T-cell (primary cell): ENCODE results near the gene MORN1. TPM values are rescaled to one million over a fixed set of nuclear protein-coding genes. Genes with fewer than 3 reads are reported as not detected.

Experiments
- ATAC-seq, 4 experiments: fragments of 200-7000 bp in 3 of 4; fragments of 150-1000 bp in 1 of 4; cut with Tn5 transposase; replicated peaks in 1 of 4; 1 replicate in 3 of 4; 2 replicates in 1 of 4; pipeline ENCODE4 v1.10.0; 2021; ENCODE audit warnings: moderate library complexity in 3 of 4, mild to moderate bottlenecking in 2 of 4, moderate number of reproducible peaks in 1 of 4
- CTCF ChIA-PET, 2 donors: fragments of 300-600 bp; sonication (Branson Sonifier 250); formaldehyde crosslinking; loops; one replicate each; lab custom pipeline; 2022; ENCODE audit warnings: antibody characterized with exemption in 2 of 2; lab: Charles Lee
- POLR2A ChIA-PET, 2 donors: fragments of 300-600 bp; sonication (Branson Sonifier 250); formaldehyde crosslinking; loops; one replicate each; lab custom pipeline; 2022; ENCODE audit warnings: antibody characterized with exemption in 2 of 2; lab: Charles Lee
- DNase-seq, 35 experiments: peaks; one replicate each; pipeline versions ENCODE4 v3.0.0 to v3.0.0-alpha.2; 2013 to 2023
- H3K27ac ChIP-seq: one replicate; pipeline ENCODE4 v1.5.1; 2013; ENCODE audit warnings: low read length
- H3K27me3 ChIP-seq, 2 experiments: replicated peaks in 1 of 2; 1 replicate in 1 of 2; 2 replicates in 1 of 2; pipeline versions ENCODE4 v1.6.1 to v1.7.0; 2013; ENCODE audit warnings: low read length in 1 of 2, mixed read lengths in 1 of 2; ENCODE audit not compliant: control insufficient read depth in 2 of 2, insufficient read depth in 2 of 2; ENCODE audit errors: extremely low read depth in 1 of 2
- H3K36me3 ChIP-seq, 2 donors: 1 replicate in 1 of 2; 2 replicates in 1 of 2; pipeline versions ENCODE4 v1.6.1 to v1.7.0; 2013; ENCODE audit warnings: low read length in 1 of 2; ENCODE audit not compliant: control insufficient read depth in 2 of 2, insufficient read depth in 1 of 2; ENCODE audit errors: extremely low read depth in 1 of 2
- H3K4me1 ChIP-seq, 2 experiments: 1 replicate in 1 of 2; 2 replicates in 1 of 2; pipeline versions ENCODE4 v1.6.1 to v1.7.0; 2013; ENCODE audit warnings: low read length in 2 of 2, mixed read lengths in 1 of 2; ENCODE audit not compliant: insufficient read depth in 2 of 2, control insufficient read depth in 1 of 2; ENCODE audit errors: extremely low read depth in 1 of 2
- H3K4me3 ChIP-seq, 2 donors: 1 replicate in 1 of 2; 2 replicates in 1 of 2; pipeline versions ENCODE4 v1.5.1 to v1.7.0; 2013; ENCODE audit warnings: mild to moderate bottlenecking in 2 of 2, low read length in 1 of 2, moderate library complexity in 1 of 2; ENCODE audit not compliant: control insufficient read depth in 1 of 2; ENCODE audit errors: extremely low read depth in 1 of 2
- H3K9me3 ChIP-seq: 2 replicates; pipeline ENCODE4 v1.7.0; 2013
- H3K27ac Mint-ChIP-seq, 2 donors: one replicate each; pipeline ENCODE4 v1.8.0; 2020 to 2021; ENCODE audit warnings: mild to moderate bottlenecking in 2 of 2, mixed read lengths in 2 of 2
- H3K27me3 Mint-ChIP-seq, 2 donors: one replicate each; pipeline ENCODE4 v1.8.0; 2021 to 2022; ENCODE audit warnings: mixed read lengths in 2 of 2
- H3K36me3 Mint-ChIP-seq: one replicate; pipeline ENCODE4 v1.8.0; 2021; ENCODE audit warnings: mixed read lengths
- H3K4me1 Mint-ChIP-seq, 3 donors: one replicate each; pipeline ENCODE4 v1.8.0; 2020 to 2022; ENCODE audit warnings: mixed read lengths in 3 of 3, mild to moderate bottlenecking in 1 of 3
- H3K4me3 Mint-ChIP-seq, 3 donors: one replicate each; pipeline ENCODE4 v1.8.0; 2020 to 2022; ENCODE audit warnings: mild to moderate bottlenecking in 3 of 3, mixed read lengths in 3 of 3, moderate library complexity in 3 of 3
- H3K9me3 Mint-ChIP-seq, 3 donors: one replicate each; pipeline ENCODE4 v1.8.0; 2020 to 2022; ENCODE audit warnings: mixed read lengths in 3 of 3
- WGBS: methylation state at CpG from one replicate; pipeline ENCODE4 v1.1.5; 2013; ENCODE audit warnings: missing lambda C conversion rate; ENCODE audit not compliant: insufficient coverage; 5-methylcytosine and 5-hydroxymethylcytosine counted together
- total RNA-seq, 35 experiments: library from RNA in 6 of 35; stranded (reverse) in 6 of 35; fragments of 120-200 nt in 1 of 35; gene quantifications; one replicate each; pipeline versions ENCODE4 v1.2.1 to v1.2.4 and lab custom pipeline; 2013 to 2026

Gene MORN1
- total RNA-seq, 5 donors from 2014 or later (not counting 1 experiment from before 2014, with no cell fraction given): 8.2 to 17.5 (median 13.2) TPM

DNA sequence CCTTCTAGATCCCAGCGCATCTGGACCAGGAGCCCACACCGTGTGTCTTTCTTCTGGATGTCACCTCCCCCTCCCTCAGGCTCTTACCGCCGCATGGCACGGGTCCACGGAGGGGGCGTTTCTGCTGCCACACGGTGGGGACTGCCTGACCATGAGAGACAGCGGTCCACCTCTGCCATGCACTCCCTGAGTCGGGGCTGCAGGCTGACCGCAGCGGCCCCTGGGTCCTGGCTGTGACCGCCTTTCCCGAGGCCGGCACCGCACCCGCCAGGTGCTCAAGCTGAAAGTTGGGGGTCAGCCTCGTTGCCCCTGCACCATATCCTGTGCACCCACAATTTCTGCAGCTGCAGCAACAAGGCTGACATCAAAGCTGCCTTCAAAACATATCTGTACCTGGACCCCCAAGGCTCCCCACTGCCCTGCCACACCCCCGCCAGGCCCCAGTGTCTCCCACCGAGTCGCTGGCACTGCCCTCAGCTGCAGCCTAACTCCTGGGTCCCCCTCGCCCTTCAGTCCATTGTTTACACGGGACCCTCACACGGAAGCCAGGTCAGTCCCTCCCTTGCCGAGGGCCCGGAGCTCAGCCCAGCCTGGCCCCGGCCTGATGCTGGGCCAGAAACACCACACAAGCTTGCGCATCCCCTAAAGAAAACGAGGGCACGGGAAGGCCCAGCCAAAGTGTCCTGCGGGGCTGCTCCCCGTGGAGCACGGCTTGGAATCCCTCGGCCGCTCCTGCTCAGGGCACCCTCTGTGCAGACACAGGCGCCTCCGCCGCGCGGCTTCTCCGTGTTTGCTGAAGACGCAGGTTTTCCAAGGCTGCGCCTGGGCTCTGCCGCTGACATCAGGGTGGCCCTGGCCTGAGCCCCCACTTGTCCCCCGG is 51.9 kb downstream of the MORN1 start:
- 88% methylated on average over 42 of the region's 45 CpGs for WGBS

GRCh38 chr1:2337501-2337900 is 53.9 kb downstream of the MORN1 start:
- Mint-ChIP-seq H3K27ac (no peak overlapping the region), H3K27me3 (no peaks in the 10 kb centered on the region), H3K4me3 (no peak overlapping the region), H3K9me3 (no peaks in the 10 kb centered on the region), H3K4me1 (no peaks in the 10 kb centered on the region), H3K36me3 (no peaks in the 10 kb centered on the region)
- ATAC-seq: no peak
- no peak for DNase-seq
- H3K27ac ChIP-seq: no peak overlapping the region
- POLR2A ChIA-PET: no interaction called here
- H3K4me1 ChIP-seq: no peaks in the 10 kb centered on the region
- peaks cover 0 to 4% of the 10 kb centered on the region in 2 experiments for H3K27me3 ChIP-seq
- H3K9me3 ChIP-seq: no peaks in the 10 kb centered on the region
- no peak overlapping the region for H3K4me3 ChIP-seq
- CTCF ChIA-PET: no interaction called here
- WGBS: 100% methylated on average over 1 of the region's 10 CpGs
- no peaks in the 10 kb centered on the region for H3K36me3 ChIP-seq

More for the DNA sequence above, 51.9 kb downstream of the MORN1 start:
- Mint-ChIP-seq H3K27me3 (no peaks in the 10 kb centered on the region), H3K4me3 (no peak overlapping the region), H3K4me1 (no peaks in the 10 kb centered on the region), H3K36me3 (no peaks in the 10 kb centered on the region), H3K9me3 (no peaks in the 10 kb centered on the region), H3K27ac (no peak overlapping the region)
- ChIA-PET CTCF (no interaction called here), POLR2A (no interaction called here)
- DNase-seq: no peak
- Histone ChIP-seq H3K27me3 (peaks cover 0 to 7% of the 10 kb centered on the region in 2 experiments), H3K27ac (no peak overlapping the region), H3K9me3 (no peaks in the 10 kb centered on the region), H3K36me3 (no peaks in the 10 kb centered on the region), H3K4me1 (no peaks in the 10 kb centered on the region), H3K4me3 (no peak overlapping the region)
- no peak for ATAC-seq

DNA sequence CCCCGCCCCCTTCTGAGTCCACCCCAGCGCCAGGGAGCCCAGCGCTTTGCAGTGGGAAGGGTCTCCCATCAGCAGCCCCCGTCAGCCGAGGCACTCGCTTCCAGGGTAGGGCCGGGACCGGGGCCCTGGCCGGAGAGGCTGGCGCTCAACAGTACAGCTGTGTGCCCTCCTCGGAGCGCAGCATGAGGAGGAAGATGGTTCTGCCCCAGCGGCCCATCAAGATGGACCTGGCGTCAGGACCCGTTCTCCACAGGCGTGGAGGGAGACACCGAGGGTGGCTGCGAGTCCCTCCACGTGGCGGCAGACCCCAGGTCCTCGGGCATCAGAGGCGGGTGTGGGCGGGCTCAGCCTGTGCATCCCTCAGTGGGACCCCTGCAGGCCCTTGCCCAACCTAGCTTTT is 54.3 kb downstream of the MORN1 start:
- no peak overlapping the region for H3K27ac ChIP-seq
- ChIA-PET CTCF (no interaction called here), POLR2A (no interaction called here)
- Mint-ChIP-seq H3K9me3 (no peaks in the 10 kb centered on the region), H3K4me3 (no peak overlapping the region), H3K36me3 (no peaks in the 10 kb centered on the region), H3K27ac (no peak overlapping the region), H3K4me1 (no peaks in the 10 kb centered on the region), H3K27me3 (no peaks in the 10 kb centered on the region)
- no peaks in the 10 kb centered on the region for H3K4me1 ChIP-seq
- H3K4me3 ChIP-seq: no peak overlapping the region
- H3K36me3 ChIP-seq: no peaks in the 10 kb centered on the region
- ATAC-seq (no peak), DNase-seq (no peak)
- peaks cover 0 to 4% of the 10 kb centered on the region in 2 experiments for H3K27me3 ChIP-seq
- WGBS: 91% methylated on average over 22 of the region's 23 CpGs
- no peaks in the 10 kb centered on the region for H3K9me3 ChIP-seq

DNA sequence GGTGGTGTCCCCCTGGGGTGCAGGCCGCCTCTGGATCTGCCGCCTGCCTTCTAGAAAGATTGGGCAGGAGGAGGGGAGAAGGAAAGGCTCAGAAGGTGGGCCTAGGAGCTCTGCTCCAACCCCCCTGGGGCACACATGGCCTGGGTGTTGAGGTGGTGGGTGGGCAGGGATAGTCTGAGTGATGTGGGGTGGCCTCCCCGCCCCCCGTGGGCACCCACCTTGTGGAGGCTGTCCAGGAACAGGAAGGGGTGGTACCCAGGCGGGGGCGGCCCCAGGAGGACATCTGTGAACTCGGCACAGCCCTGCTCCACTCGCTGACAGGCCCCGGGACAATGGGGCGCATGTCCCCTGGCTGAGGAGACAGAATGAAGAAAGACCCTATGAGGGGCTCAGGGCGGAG is 54.9 kb downstream of the MORN1 start:
- CTCF ChIA-PET: no interaction called here
- Mint-ChIP-seq H3K27ac (no peak overlapping the region), H3K9me3 (no peaks in the 10 kb centered on the region), H3K27me3 (no peaks in the 10 kb centered on the region), H3K4me1 (no peaks in the 10 kb centered on the region), H3K36me3 (no peaks in the 10 kb centered on the region), H3K4me3 (no peak overlapping the region)
- no peak overlapping the region for H3K4me3 ChIP-seq
- POLR2A ChIA-PET: no interaction called here
- ATAC-seq: no peak
- no peaks in the 10 kb centered on the region for H3K9me3 ChIP-seq
- H3K36me3 ChIP-seq: no peaks in the 10 kb centered on the region
- 78% methylated on average over 7 of the region's 11 CpGs for WGBS
- no peak for DNase-seq
- no peaks in the 10 kb centered on the region for H3K4me1 ChIP-seq
- H3K27ac ChIP-seq: no peak overlapping the region
- H3K27me3 ChIP-seq: peaks cover 0 to 4% of the 10 kb centered on the region in 2 experiments

- Mint-ChIP-seq H3K27me3 (no peaks in the 10 kb centered on the region), H3K4me1 (no peaks in the 10 kb centered on the region), H3K4me3 (no peak overlapping the region), H3K27ac (no peak overlapping the region), H3K9me3 (no peaks in the 10 kb centered on the region), H3K36me3 (no peaks in the 10 kb centered on the region)
- no peak overlapping the region for H3K27ac ChIP-seq
- H3K4me3 ChIP-seq: no peak overlapping the region
- H3K4me1 ChIP-seq: no peaks in the 10 kb centered on the region
- CTCF ChIA-PET: no interaction called here
- POLR2A ChIA-PET: no interaction called here
- H3K27me3 ChIP-seq: peaks cover 0 to 4% of the 10 kb centered on the region in 2 experiments
- H3K9me3 ChIP-seq: no peaks in the 10 kb centered on the region
- H3K36me3 ChIP-seq: no peaks in the 10 kb centered on the region
- 92% methylated on average over 30 of the region's 36 CpGs for WGBS
- ATAC-seq (no peak), DNase-seq (no peak)
These were observed 55.5 kb downstream of the MORN1 start for GRCh38 chr1:2335721-2336455.

GRCh38 chr1:2334883-2335534 is 56.3 kb downstream of the MORN1 start:
- Mint-ChIP-seq H3K27ac (no peak overlapping the region), H3K27me3 (no peaks in the 10 kb centered on the region), H3K4me3 (no peak overlapping the region), H3K4me1 (no peaks in the 10 kb centered on the region), H3K36me3 (no peaks in the 10 kb centered on the region), H3K9me3 (no peaks in the 10 kb centered on the region)
- CTCF ChIA-PET: no interaction called here
- Histone ChIP-seq H3K4me3 (no peak overlapping the region), H3K36me3 (no peaks in the 10 kb centered on the region), H3K4me1 (no peaks in the 10 kb centered on the region), H3K27me3 (peaks cover 0 to 4% of the 10 kb centered on the region in 2 experiments), H3K9me3 (no peaks in the 10 kb centered on the region), H3K27ac (no peak overlapping the region)
- 79% methylated on average over 21 of the region's 33 CpGs for WGBS
- ATAC-seq: no peak
- no peak for DNase-seq
- POLR2A ChIA-PET: no interaction called here
